NCI-H2107 (cell line): ENCODE data around the gene GOT2.
"Not testable (repeated sequence)": the region's sequence is repeated elsewhere in the genome, so short reads cannot be mapped to it uniquely, and the experiment has no call there.

Experiments
- DNase-seq: peaks from one replicate; lab custom pipeline; 2025; lab: John Stamatoyannopoulos, UW

Gene GOT2

DNA sequence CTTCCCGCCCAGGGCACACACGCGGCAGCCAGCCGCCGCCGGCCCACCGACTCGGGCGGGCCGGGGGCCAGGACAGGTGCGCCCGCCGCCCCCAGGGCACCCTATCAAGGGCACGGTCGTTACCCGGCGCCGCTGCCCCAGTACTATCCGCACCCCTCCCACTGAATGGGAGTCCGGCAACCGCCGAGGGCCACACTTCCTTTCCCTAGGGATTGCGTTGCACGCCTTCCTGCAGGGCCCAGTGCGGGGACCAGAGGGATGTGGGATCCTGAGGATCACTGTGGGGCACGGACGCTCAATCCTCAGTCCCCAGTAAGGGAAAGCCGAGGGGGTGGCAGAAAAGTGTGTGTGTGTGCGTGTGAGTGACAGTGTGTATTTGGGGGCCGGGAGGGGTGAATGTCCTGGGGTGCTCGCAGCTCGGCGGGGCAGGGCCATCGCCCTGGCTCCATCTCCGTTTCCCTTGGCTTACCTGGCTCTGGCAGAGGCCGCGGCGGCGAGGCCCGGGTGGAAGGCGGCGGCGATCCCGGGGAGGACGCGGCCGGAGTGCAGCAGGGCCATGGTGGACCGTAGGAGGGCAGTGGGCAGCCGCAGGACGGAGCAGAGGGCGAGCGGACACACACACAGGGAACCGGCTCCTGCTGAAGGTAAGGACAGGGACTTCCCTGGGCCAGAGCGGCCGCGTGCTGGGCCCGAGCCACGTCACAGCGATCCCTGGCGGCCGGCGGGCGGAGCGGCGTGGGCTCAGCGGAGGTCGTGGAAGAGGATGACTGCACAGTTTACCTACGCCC, at the start of gene GOT2:
TSS of gene GOT2 (minus strand) at position 646 of the 788 bp plus-strand sequence. CDS start at position 558, 88 bp downstream.
- DNase-seq = peak; percentile 69

GRCh38 chr16:58779291-58779690, 45.2 kb upstream of the GOT2 start:
- not testable (repeated sequence) for DNase-seq

GRCh38 chr16:58773870-58774269, 39.8 kb upstream of the GOT2 start:
- no peak for DNase-seq

DNA sequence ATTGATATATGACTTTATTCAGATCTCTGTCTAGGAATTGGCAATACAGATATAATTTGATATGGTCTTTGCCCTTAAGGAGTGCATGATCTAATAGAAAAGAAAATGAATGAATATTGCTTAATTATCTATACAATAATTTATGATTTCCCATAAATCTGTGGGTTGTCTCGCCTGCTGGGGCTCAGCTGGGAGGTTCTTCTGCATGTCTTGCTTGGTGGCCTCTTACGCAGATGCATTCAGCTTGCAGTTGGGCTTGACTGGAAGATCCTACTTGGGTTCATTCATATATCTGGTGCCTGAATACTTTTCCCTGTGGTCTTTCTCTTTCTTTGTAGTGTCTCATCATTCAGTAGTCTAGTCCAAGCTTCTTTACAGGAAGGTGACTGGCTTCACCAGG, 34.0 kb upstream of the GOT2 start:
- no peak for DNase-seq

DNA sequence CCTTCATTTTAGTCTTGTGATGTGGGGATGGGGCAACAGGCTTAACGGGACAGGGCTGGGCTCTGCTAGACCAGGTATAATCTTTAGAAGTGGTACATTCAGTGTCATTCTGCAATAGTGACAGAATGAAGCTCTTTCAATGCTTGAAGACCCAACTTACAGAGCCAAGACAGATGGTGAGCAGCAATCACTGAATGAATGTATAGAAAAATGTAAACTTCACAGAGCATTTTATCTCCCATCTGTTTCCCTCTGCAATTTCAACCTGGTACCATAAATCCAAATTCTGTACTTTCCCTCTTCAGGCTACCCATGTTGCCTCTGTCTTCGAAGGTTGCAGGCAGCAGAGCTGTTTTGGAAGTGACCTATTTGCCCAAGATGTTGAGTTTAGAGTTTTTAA, 33.5 kb upstream of the GOT2 start:
- no peak for DNase-seq

DNA sequence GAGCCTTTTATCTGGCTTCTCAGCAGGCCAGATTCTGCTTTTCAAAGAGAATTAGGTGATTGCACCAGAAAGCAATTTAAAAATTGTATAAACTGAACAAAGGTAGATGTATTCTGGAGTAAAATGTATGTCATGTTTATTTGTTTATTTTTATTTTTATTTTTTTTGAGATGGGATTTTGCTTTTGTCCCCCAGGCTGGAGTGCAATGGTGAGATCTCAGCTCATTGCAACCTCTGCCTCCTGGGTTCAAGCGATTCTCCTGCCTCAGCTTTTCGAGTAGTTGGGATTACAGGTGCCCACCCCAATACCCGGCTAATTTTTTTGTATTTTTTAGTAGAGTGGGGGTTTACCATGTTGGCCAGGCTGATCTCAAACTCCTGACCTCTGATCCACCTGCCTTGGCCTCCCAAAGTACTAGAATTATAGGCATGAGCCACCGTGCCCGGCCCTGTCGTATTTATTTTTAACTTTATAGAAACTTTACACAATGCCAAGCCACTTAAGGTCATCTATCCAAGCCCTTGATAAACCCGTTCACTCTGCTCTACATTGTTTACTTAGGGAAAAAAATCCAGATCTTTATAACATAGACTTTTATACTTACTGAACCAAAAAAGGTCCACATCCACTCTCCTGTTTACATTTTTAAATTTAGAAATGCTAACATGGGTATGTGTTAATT, 22.7 kb upstream of the GOT2 start:
- DNase-seq = no peak

DNA sequence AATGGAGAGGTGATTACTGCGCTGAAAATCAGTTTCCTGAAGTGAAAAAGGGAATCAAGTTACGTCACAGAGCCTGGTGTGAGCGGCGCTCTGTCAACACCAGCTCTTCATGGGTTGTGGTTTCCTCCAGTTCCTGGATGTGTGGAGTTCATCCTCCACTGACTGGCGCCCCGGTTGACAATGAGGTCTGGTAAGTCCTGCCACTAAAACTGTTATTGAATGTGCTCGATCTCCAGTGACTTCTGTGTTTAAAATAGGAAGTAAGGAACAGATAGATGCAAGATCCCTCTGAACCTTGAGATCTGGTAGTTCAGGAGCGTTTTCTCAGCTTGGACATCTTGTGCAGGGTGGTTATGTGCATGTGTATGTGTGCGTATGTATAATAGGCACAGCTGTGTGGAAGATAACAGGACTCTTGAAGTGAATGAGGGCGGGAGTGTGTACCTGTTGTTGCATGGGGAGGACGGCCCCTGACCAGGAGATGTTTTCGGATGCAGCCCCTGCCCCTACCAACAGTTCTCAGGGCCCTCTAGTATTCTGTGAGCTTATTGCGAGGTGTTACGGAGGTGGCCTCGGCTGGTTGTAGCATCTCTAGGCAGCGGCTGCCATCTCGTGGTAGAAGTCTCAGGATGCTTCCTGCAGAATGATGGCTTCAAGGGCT, 22.0 kb upstream of the GOT2 start:
- DNase-seq = peak; percentile 37

- DNase-seq = no peak
These were observed 19.6 kb upstream of the GOT2 start for GRCh38 chr16:58753711-58754134.

GRCh38 chr16:58744497-58744896, 10.4 kb upstream of the GOT2 start:
- no peak for DNase-seq

DNA sequence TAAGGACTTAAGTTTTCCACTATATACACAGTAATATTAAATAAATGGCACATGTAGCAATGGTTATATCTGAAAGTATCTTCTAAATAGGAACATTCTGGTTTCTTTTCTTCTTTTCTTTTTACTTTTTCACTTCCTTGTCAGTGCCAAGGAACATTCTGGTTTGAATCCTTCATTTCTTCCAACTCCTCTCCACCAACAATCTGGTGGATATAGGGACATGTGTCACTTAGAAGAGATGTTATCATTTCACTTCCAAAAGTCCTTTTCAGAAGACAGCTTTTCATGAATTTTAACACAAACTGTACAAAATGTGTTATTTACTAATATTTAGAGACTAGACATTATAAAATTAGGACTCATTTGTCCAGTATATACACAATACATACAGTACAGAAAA, 7.9 kb upstream of the GOT2 start:
- no peak for DNase-seq

- DNase-seq = no peak
These were observed 7.0 kb upstream of the GOT2 start for GRCh38 chr16:58741166-58741565.

DNA sequence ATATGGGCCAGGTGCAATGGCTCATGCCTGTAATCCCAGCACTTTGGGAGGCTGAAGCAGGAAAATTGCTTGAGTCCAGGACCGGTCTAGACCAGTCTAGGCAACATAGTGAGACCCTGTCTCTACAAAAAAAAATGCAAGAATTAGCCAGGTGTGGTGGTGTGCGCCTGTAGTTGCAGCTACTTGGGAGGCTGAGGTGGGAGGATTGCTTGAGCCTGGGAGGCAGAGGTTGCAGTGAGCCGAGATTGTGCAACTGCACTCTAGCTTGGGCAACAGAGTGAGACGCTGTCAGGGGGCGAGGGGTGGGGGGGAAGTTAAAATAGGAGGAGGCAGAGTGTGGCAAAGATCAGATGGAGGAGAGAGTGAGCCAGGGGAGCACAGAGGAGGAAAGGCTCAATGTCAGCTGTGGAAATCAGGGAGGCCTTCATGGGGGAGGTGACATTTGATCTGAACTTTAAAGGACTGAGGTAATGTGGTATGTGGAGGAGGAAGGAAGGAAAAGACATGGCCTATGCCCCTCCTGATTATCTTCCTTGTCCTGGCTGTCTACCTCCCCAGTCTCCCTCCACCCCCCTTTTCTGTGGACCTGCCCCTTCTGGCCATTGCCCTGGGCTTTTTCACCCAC, 4.7 kb upstream of the GOT2 start:
- no peak for DNase-seq

GRCh38 chr16:58736341-58736740, 2.2 kb upstream of the GOT2 start:
- DNase-seq = not testable (repeated sequence)

GRCh38 chr16:58734459-58734787, 307 bp upstream of the GOT2 start:
- no peak for DNase-seq

DNA sequence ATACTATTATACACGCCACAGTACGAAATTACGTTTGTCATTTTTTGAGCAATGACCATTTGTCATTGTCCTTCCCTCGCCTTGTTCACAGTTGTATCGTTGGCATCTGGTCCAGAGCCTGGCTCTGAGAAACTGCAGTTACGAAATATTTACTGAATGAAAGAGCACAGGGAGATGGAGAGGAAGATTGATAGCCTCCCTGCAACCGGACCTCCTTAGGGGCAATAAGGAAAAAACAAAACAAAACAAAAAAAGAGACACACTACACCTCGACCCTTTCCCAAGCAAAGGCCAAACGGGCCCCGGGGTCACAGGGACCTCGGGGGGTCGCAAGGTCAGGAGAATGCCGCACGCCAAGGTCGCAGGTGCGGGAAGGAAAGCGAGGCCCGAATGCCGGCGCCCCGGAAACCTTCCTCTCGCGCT, 857 bp downstream of the GOT2 start:
- no peak for DNase-seq

GRCh38 chr16:58732545-58733247, 1.4 kb downstream of the GOT2 start:
- DNase-seq = no peak

DNA sequence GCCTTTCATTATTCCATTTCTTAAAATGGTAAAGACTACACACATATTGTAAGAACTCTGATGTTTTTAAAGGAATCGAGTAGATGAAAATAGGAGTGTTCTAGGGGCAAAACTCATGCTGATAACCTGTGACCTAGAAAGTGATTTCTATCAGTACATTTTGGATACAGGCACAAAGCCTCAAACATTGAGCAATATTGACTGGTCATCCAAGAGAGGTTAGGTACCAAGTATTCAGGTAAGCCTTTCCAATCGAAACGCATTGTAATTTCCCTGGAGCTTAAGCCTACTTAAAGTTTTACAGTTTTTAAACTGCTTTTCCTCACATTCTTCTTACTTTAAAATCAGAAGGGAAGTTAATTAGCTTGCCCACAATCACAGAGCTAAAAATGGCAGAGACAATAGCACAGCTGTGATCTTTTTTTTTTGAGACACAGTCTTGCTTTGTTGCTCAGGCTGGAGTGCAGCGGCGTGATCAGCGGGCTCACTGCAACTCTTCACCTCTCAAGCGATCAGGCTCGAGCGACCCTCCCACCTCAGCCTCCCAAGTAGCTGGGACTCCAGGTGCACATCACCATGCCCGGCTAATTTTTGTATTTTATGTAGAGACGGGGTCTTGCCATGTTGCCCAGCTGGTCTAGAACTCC, 3.3 kb downstream of the GOT2 start:
- no peak for DNase-seq

DNA sequence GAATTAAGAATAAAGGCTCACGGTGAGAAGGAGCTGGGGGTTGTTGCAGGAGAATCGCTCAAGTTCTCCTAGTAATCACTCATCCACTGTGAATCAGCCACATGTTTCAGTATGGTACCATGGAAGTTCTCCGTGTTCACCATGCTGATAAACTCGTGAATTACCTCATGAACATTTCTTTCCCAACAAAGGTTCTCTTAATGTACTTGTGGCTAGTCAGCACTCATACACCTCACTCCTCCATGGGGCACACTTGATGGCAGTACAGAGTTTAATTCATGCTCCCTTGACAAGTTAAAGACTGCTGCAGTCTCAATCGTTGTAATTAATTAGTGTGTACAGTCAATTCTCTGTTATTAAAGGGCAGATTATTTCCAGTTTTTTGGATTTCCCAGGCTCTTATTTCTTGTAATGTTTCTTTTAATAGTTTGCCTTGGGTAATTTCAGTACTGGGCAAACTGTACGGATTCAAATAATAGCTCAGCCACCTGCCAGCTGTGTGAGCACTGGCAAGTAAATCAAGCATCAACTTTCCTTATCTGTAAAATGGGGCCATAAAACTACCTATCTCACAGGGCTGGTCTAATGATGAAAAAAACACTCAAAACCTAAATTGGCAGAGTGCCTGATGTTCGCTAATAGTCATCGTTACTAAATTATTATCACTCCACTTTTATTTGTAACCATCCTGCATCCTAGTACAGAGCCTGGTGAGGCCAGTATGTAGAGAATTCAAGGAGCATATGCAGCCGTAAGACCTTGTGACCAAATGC, 6.1 kb downstream of the GOT2 start:
- no peak for DNase-seq

- DNase-seq = no peak
These were observed 6.9 kb downstream of the GOT2 start for GRCh38 chr16:58727028-58727781.

- no peak for DNase-seq
These were observed 11.0 kb downstream of the GOT2 start for GRCh38 chr16:58723109-58723508.
